ENCODE results near the gene TANC1. TPM values are rescaled to one million over a fixed set of nuclear protein-coding genes. Genes with fewer than 3 reads are reported as not detected.

Gene TANC1
- total RNA-seq, 1 donor from 2014 or later = 36.9 TPM

GRCh38 chr2:158948964-158949699 lies 19.3 kb upstream of the TANC1 start:
- no peak overlapping the region for H3K27ac Mint-ChIP-seq (ENCODE audit: unreplicated experiment)
- no peak overlapping the region for H3K4me3 Mint-ChIP-seq (ENCODE audit: unreplicated experiment)
- H3K36me3 Mint-ChIP-seq (ENCODE audit: unreplicated experiment) = no peaks in the 10 kb centered on the region
- H3K9me3 Mint-ChIP-seq (ENCODE audit: unreplicated experiment) = no peaks in the 10 kb centered on the region
- H3K4me1 Mint-ChIP-seq (ENCODE audit: unreplicated experiment) = peaks cover 17% of the 10 kb centered on the region
- DNase-seq (ENCODE audit: extremely low spot score, unreplicated experiment) = no peak
- no peaks in the 10 kb centered on the region for H3K27me3 Mint-ChIP-seq (ENCODE audit: unreplicated experiment)
- no peak for TF ChIP-seq CTCF (IDR thresholded peaks at IDR 0.05)

GRCh38 chr2:158953454-158953853 lies 15.0 kb upstream of the TANC1 start:
- TF ChIP-seq CTCF (IDR thresholded peaks at IDR 0.05) = no peak
- Mint-ChIP-seq H3K27ac (ENCODE audit: unreplicated experiment) (peak overlapping the region; percentile 96), H3K9me3 (ENCODE audit: unreplicated experiment) (no peaks in the 10 kb centered on the region), H3K27me3 (ENCODE audit: unreplicated experiment) (no peaks in the 10 kb centered on the region), H3K36me3 (ENCODE audit: unreplicated experiment) (no peaks in the 10 kb centered on the region), H3K4me3 (ENCODE audit: unreplicated experiment) (peak overlapping the region; percentile 15), H3K4me1 (ENCODE audit: unreplicated experiment) (peaks cover 24% of the 10 kb centered on the region)
- no peak for DNase-seq (ENCODE audit: extremely low spot score, unreplicated experiment)

GRCh38 chr2:158953926-158954763 lies 14.3 kb upstream of the TANC1 start:
- Mint-ChIP-seq H3K27me3 (ENCODE audit: unreplicated experiment) (no peaks in the 10 kb centered on the region), H3K36me3 (ENCODE audit: unreplicated experiment) (no peaks in the 10 kb centered on the region), H3K4me3 (ENCODE audit: unreplicated experiment) (peak overlapping the region; percentile 15), H3K4me1 (ENCODE audit: unreplicated experiment) (peaks cover 24% of the 10 kb centered on the region), H3K27ac (ENCODE audit: unreplicated experiment) (peak overlapping the region; percentile 96), H3K9me3 (ENCODE audit: unreplicated experiment) (no peaks in the 10 kb centered on the region)
- DNase-seq (ENCODE audit: extremely low spot score, unreplicated experiment) = peak; percentile 93
- TF ChIP-seq CTCF (IDR thresholded peaks at IDR 0.05) = no peak

GRCh38 chr2:158955842-158956365 lies 12.5 kb upstream of the TANC1 start:
- no peak for DNase-seq (ENCODE audit: extremely low spot score, unreplicated experiment)
- H3K4me3 Mint-ChIP-seq (ENCODE audit: unreplicated experiment) = no peak overlapping the region
- TF ChIP-seq CTCF (IDR thresholded peaks at IDR 0.05) = no peak
- H3K27me3 Mint-ChIP-seq (ENCODE audit: unreplicated experiment) = no peaks in the 10 kb centered on the region
- peaks cover 19% of the 10 kb centered on the region for H3K4me1 Mint-ChIP-seq (ENCODE audit: unreplicated experiment)
- H3K9me3 Mint-ChIP-seq (ENCODE audit: unreplicated experiment) = no peaks in the 10 kb centered on the region
- H3K36me3 Mint-ChIP-seq (ENCODE audit: unreplicated experiment) = no peaks in the 10 kb centered on the region
- no peak overlapping the region for H3K27ac Mint-ChIP-seq (ENCODE audit: unreplicated experiment)

- no peak for DNase-seq (ENCODE audit: extremely low spot score, unreplicated experiment)
- H3K36me3 Mint-ChIP-seq (ENCODE audit: unreplicated experiment) = no peaks in the 10 kb centered on the region
Measured at GRCh38 chr2:158958365-158958764, 10.1 kb upstream of the TANC1 start.

More at GRCh38 chr2:158958365-158958764, 10.1 kb upstream of the TANC1 start:
- H3K27ac Mint-ChIP-seq (ENCODE audit: unreplicated experiment) = no peak overlapping the region
- TF ChIP-seq CTCF (IDR thresholded peaks at IDR 0.05) = no peak
- H3K9me3 Mint-ChIP-seq (ENCODE audit: unreplicated experiment) = no peaks in the 10 kb centered on the region
- H3K4me1 Mint-ChIP-seq (ENCODE audit: unreplicated experiment) = peaks cover 15% of the 10 kb centered on the region
- H3K4me3 Mint-ChIP-seq (ENCODE audit: unreplicated experiment) = no peak overlapping the region
- H3K27me3 Mint-ChIP-seq (ENCODE audit: unreplicated experiment) = no peaks in the 10 kb centered on the region
